Activated CD8-positive, alpha-beta memory T cell treated with anti-CD3 and anti-CD28 coated beads, Interleukin-2, amount 10 ng/mL, durations not matched to agents 7 days and 5 days (primary cell): Measurements from ENCODE around the gene ARHGAP5. TPM values are rescaled to one million over a fixed set of nuclear protein-coding genes. Genes with fewer than 3 reads are reported as not detected.

Experiments
- ATAC-seq: fragments of 150-1000 bp; cut with Tn5 transposase; one replicate; pipeline ENCODE4 v1.10.0; 2021; ENCODE audit warnings: moderate library complexity
- CTCF ChIA-PET: fragments of 350-600 bp; sonication (Branson Sonifier 250); formaldehyde crosslinking; loops from one replicate; lab custom pipeline; 2021; ENCODE audit warnings: antibody characterized with exemption; lab: Charles Lee
- DNase-seq: peaks from one replicate; pipeline ENCODE4 v3.0.0-alpha.2; 2020
- H3K27ac Mint-ChIP-seq: one replicate; pipeline ENCODE4 v1.8.0; 2021; ENCODE audit warnings: mild to moderate bottlenecking, mixed read lengths
- H3K27me3 Mint-ChIP-seq: one replicate; pipeline ENCODE4 v1.8.0; 2021; ENCODE audit warnings: mixed read lengths
- H3K36me3 Mint-ChIP-seq: one replicate; pipeline ENCODE4 v1.8.0; 2021; ENCODE audit warnings: mild to moderate bottlenecking, mixed read lengths
- H3K4me1 Mint-ChIP-seq: one replicate; pipeline ENCODE4 v1.8.0; 2021; ENCODE audit warnings: mixed read lengths
- H3K4me3 Mint-ChIP-seq: one replicate; pipeline ENCODE4 v1.8.0; 2021; ENCODE audit warnings: mild to moderate bottlenecking, moderate library complexity, mixed read lengths
- H3K9me3 Mint-ChIP-seq: one replicate; pipeline ENCODE4 v1.8.0; 2022; ENCODE audit warnings: low read depth, mixed read lengths
- total RNA-seq, 2 experiments: library from RNA; stranded (reverse); gene quantifications; one replicate each; pipeline ENCODE4 v1.2.3, GENCODE V29; 2021

Gene ARHGAP5
- total RNA-seq, 2 experiments from 2014 or later, result 25.8 to 29.4 TPM

GRCh38 chr14:32078858-32079216 is 1.7 kb downstream of the ARHGAP5 start:
- Mint-ChIP-seq H3K36me3 (peaks cover 3% of the 10 kb centered on the region), H3K27me3 (peaks cover 13% of the 10 kb centered on the region), H3K27ac (peak overlapping the region; percentile 87), H3K9me3 (no peaks in the 10 kb centered on the region), H3K4me1 (peaks cover 29% of the 10 kb centered on the region), H3K4me3 (peak overlapping the region; percentile 84)
- DNase-seq, result no peak
- CTCF ChIA-PET, result interaction anchor here (1.0 to 11.7 kb wide), 2 partner anchors 124 to 173 kb away, joined by 3 to 129 read pairs; partner anchors contain the start of gene RNU6-8
- no peak for ATAC-seq

GRCh38 chr14:32079264-32079663 is 2.2 kb downstream of the ARHGAP5 start:
- CTCF ChIA-PET, result no interaction called here
- H3K4me1 Mint-ChIP-seq, result peaks cover 29% of the 10 kb centered on the region
- peaks cover 3% of the 10 kb centered on the region for H3K36me3 Mint-ChIP-seq
- DNase-seq, result no peak
- no peaks in the 10 kb centered on the region for H3K9me3 Mint-ChIP-seq
- H3K4me3 Mint-ChIP-seq, result peak overlapping the region; percentile 84
- no peak overlapping the region for H3K27ac Mint-ChIP-seq
- ATAC-seq, result no peak
- H3K27me3 Mint-ChIP-seq, result peaks cover 10% of the 10 kb centered on the region

- Mint-ChIP-seq H3K4me1 (peaks cover 29% of the 10 kb centered on the region), H3K27me3 (peaks cover 7% of the 10 kb centered on the region), H3K4me3 (no peak overlapping the region), H3K36me3 (peaks cover 3% of the 10 kb centered on the region), H3K9me3 (no peaks in the 10 kb centered on the region), H3K27ac (no peak overlapping the region)
- ATAC-seq (no peak), DNase-seq (no peak)
- CTCF ChIA-PET, result no interaction called here
Measured at GRCh38 chr14:32080001-32080510, 3.0 kb downstream of the ARHGAP5 start.

- Mint-ChIP-seq H3K9me3 (no peaks in the 10 kb centered on the region), H3K27ac (no peak overlapping the region), H3K4me1 (peaks cover 28% of the 10 kb centered on the region), H3K4me3 (no peak overlapping the region), H3K36me3 (peaks cover 3% of the 10 kb centered on the region), H3K27me3 (no peaks in the 10 kb centered on the region)
- CTCF ChIA-PET, result interaction anchor here (1.3 kb wide), 1 partner anchor 173 kb away, joined by 3 read pairs; no protein-coding TSS in a partner anchor
- ATAC-seq (no peak), DNase-seq (no peak)
Measured at GRCh38 chr14:32081901-32082300, 4.8 kb downstream of the ARHGAP5 start.

GRCh38 chr14:32083315-32083624 is 6.2 kb downstream of the ARHGAP5 start:
- CTCF ChIA-PET, result no interaction called here
- Mint-ChIP-seq H3K4me3 (no peak overlapping the region), H3K36me3 (peaks cover 2% of the 10 kb centered on the region), H3K9me3 (no peaks in the 10 kb centered on the region), H3K27ac (no peak overlapping the region), H3K27me3 (no peaks in the 10 kb centered on the region), H3K4me1 (peaks cover 26% of the 10 kb centered on the region)
- ATAC-seq (no peak), DNase-seq (no peak)

- CTCF ChIA-PET, result no interaction called here
- no peaks in the 10 kb centered on the region for H3K9me3 Mint-ChIP-seq
- no peak overlapping the region for H3K4me3 Mint-ChIP-seq
- DNase-seq, result no peak
- H3K27me3 Mint-ChIP-seq, result no peaks in the 10 kb centered on the region
- peaks cover 2% of the 10 kb centered on the region for H3K36me3 Mint-ChIP-seq
- H3K4me1 Mint-ChIP-seq, result peaks cover 22% of the 10 kb centered on the region
- H3K27ac Mint-ChIP-seq, result no peak overlapping the region
- no peak for ATAC-seq
Measured at GRCh38 chr14:32083789-32084188, 6.7 kb downstream of the ARHGAP5 start.

- H3K27me3 Mint-ChIP-seq, result no peaks in the 10 kb centered on the region
- no peak for ATAC-seq
- no peak for DNase-seq
- H3K27ac Mint-ChIP-seq, result no peak overlapping the region
- peaks cover 14% of the 10 kb centered on the region for H3K4me1 Mint-ChIP-seq
- peaks cover 4% of the 10 kb centered on the region for H3K36me3 Mint-ChIP-seq
- H3K9me3 Mint-ChIP-seq, result no peaks in the 10 kb centered on the region
- no peak overlapping the region for H3K4me3 Mint-ChIP-seq
- CTCF ChIA-PET, result no interaction called here
Measured at GRCh38 chr14:32085182-32085844, 8.2 kb downstream of the ARHGAP5 start.

GRCh38 chr14:32085845-32086383 is 8.8 kb downstream of the ARHGAP5 start:
- ATAC-seq, result no peak
- H3K4me1 Mint-ChIP-seq, result peaks cover 10% of the 10 kb centered on the region
- DNase-seq, result no peak
- H3K9me3 Mint-ChIP-seq, result no peaks in the 10 kb centered on the region
- peaks cover 10% of the 10 kb centered on the region for H3K36me3 Mint-ChIP-seq
- no peak overlapping the region for H3K27ac Mint-ChIP-seq
- H3K27me3 Mint-ChIP-seq, result no peaks in the 10 kb centered on the region
- H3K4me3 Mint-ChIP-seq, result no peak overlapping the region
- CTCF ChIA-PET, result no interaction called here

GRCh38 chr14:32087173-32087861 is 10.2 kb downstream of the ARHGAP5 start:
- no peak for DNase-seq
- no peaks in the 10 kb centered on the region for H3K27me3 Mint-ChIP-seq
- ATAC-seq, result no peak
- peaks cover 7% of the 10 kb centered on the region for H3K4me1 Mint-ChIP-seq
- no peak overlapping the region for H3K27ac Mint-ChIP-seq
- H3K4me3 Mint-ChIP-seq, result no peak overlapping the region
- H3K36me3 Mint-ChIP-seq, result peaks cover 21% of the 10 kb centered on the region
- no peaks in the 10 kb centered on the region for H3K9me3 Mint-ChIP-seq
- CTCF ChIA-PET, result no interaction called here

GRCh38 chr14:32087907-32088306 is 10.8 kb downstream of the ARHGAP5 start:
- ATAC-seq, result no peak
- Mint-ChIP-seq H3K27me3 (no peaks in the 10 kb centered on the region), H3K4me1 (peaks cover 5% of the 10 kb centered on the region), H3K4me3 (no peak overlapping the region), H3K27ac (no peak overlapping the region), H3K9me3 (no peaks in the 10 kb centered on the region), H3K36me3 (peaks cover 27% of the 10 kb centered on the region)
- DNase-seq, result no peak
- CTCF ChIA-PET, result no interaction called here

- H3K36me3 Mint-ChIP-seq, result peaks cover 41% of the 10 kb centered on the region
- DNase-seq, result no peak
- H3K4me3 Mint-ChIP-seq, result no peak overlapping the region
- H3K27me3 Mint-ChIP-seq, result no peaks in the 10 kb centered on the region
- no peak overlapping the region for H3K27ac Mint-ChIP-seq
- ATAC-seq, result no peak
- peaks cover 5% of the 10 kb centered on the region for H3K4me1 Mint-ChIP-seq
- CTCF ChIA-PET, result no interaction called here
- no peaks in the 10 kb centered on the region for H3K9me3 Mint-ChIP-seq
Measured at GRCh38 chr14:32090686-32091085, 13.6 kb downstream of the ARHGAP5 start.

GRCh38 chr14:32099473-32099872 is 22.4 kb downstream of the ARHGAP5 start:
- peaks cover 23% of the 10 kb centered on the region for H3K4me1 Mint-ChIP-seq
- H3K9me3 Mint-ChIP-seq, result no peaks in the 10 kb centered on the region
- DNase-seq (no peak), ATAC-seq (no peak)
- H3K4me3 Mint-ChIP-seq, result no peak overlapping the region
- H3K27ac Mint-ChIP-seq, result no peak overlapping the region
- CTCF ChIA-PET, result no interaction called here
- no peaks in the 10 kb centered on the region for H3K27me3 Mint-ChIP-seq
- H3K36me3 Mint-ChIP-seq, result peaks cover 14% of the 10 kb centered on the region

- peaks cover 14% of the 10 kb centered on the region for H3K36me3 Mint-ChIP-seq
- H3K27me3 Mint-ChIP-seq, result no peaks in the 10 kb centered on the region
- no peaks in the 10 kb centered on the region for H3K9me3 Mint-ChIP-seq
- H3K4me1 Mint-ChIP-seq, result peaks cover 23% of the 10 kb centered on the region
- no peak for DNase-seq
- ATAC-seq, result no peak
- H3K27ac Mint-ChIP-seq, result no peak overlapping the region
- no peak overlapping the region for H3K4me3 Mint-ChIP-seq
- CTCF ChIA-PET, result no interaction called here
Measured at GRCh38 chr14:32100175-32100574, 23.1 kb downstream of the ARHGAP5 start.
